K562 (cell line): ENCODE results near the gene RRBP1. TPM values are rescaled to one million over a fixed set of nuclear protein-coding genes. Genes with fewer than 3 reads are reported as not detected.

Experiments used
- ATAC-seq: fragments of 200-7000 bp; cut with Tn5 transposase; 3 replicates; pipeline ENCODE4 v1.9.1; 2020; ENCODE audit warnings: moderate library complexity
- BruUV-seq: library from RNA; stranded (reverse); fragments of 400-500 nt; replicated peaks from 2 replicates; lab custom pipeline; 2021; lab: Mats Ljungman, UMichigan
- CTCF ChIA-PET: fragments of 300-600 bp; formaldehyde crosslinking; extraction: SDS; loops from one replicate; lab custom pipeline; 2021; ENCODE audit warnings: low intra/inter-chr PET ratio; lab: Yijun Ruan, JAX
- POLR2A ChIA-PET: fragments of 300-600, 350-650 bp; sonication (Branson Sonifier 250); formaldehyde crosslinking; extraction: SDS; loops from one replicate; lab custom pipeline; 2021; ENCODE audit warnings: antibody characterized with exemption, inconsistent platforms; lab: Yijun Ruan, JAX
- DNase-seq, 4 experiments: peaks; one replicate each; pipeline versions ENCODE4 v3.0.0 to v3.0.0-alpha.2; 2011 to 2018; ENCODE audit warnings: low spot score in 3 of 4, mixed read lengths in 3 of 4; ENCODE audit errors: extremely low read depth in 1 of 4
- FAIRE-seq: peaks from 2 replicates; lab custom pipeline; 2011; peaks lifted over from hg19 to GRCh38; lab: Jason Lieb, UNC
- H2AFZ ChIP-seq: 2 replicates; pipeline ENCODE4 v1.6.0; 2011; ENCODE audit warnings: low read depth, low read length, control low read depth, inconsistent platforms
- H3K27ac ChIP-seq: fragments of 200-600 bp; 3 replicates; pipeline ENCODE4 v1.8.0; 2011; ENCODE audit warnings: low read depth, mild to moderate bottlenecking, control low read depth, inconsistent platforms, low read length, moderate library complexity, mixed read lengths; ENCODE audit errors: extremely low read depth
- H3K27me3 ChIP-seq, 2 experiments: fragments of 300-600 bp in 1 of 2; 2 replicates in 1 of 2; 3 replicates in 1 of 2; pipeline versions ENCODE4 v1.6.0 to v1.8.0; 2011; ENCODE audit warnings: inconsistent platforms in 2 of 2, low read length in 2 of 2, mild to moderate bottlenecking in 1 of 2, mixed read lengths in 1 of 2, moderate library complexity in 1 of 2; ENCODE audit not compliant: control insufficient read depth in 2 of 2, insufficient read depth in 2 of 2
- H3K36me3 ChIP-seq: fragments of 300-600 bp; 3 replicates; pipeline ENCODE4 v1.8.0; 2011; ENCODE audit warnings: mild to moderate bottlenecking, low read length, inconsistent platforms; ENCODE audit not compliant: control insufficient read depth, insufficient read depth
- H3K4me1 ChIP-seq, 2 experiments: fragments of 200-600 bp in 1 of 2; replicated peaks in 1 of 2; 2 replicates in 1 of 2; 3 replicates in 1 of 2; pipeline versions ENCODE4 v1.5.1 to v1.8.0; 2011; ENCODE audit warnings: inconsistent platforms in 2 of 2, low read length in 2 of 2, mild to moderate bottlenecking in 1 of 2, mixed read lengths in 1 of 2, moderate library complexity in 1 of 2; ENCODE audit not compliant: control insufficient read depth in 2 of 2, insufficient read depth in 2 of 2
- H3K4me2 ChIP-seq: 2 replicates; pipeline ENCODE4 v1.6.1; 2011; ENCODE audit warnings: low read length, control low read depth, inconsistent platforms, mixed read lengths; ENCODE audit not compliant: insufficient read depth
- H3K4me3 ChIP-seq: fragments of 200-600 bp; sonication (generic), shearing (Covaris generic); 2 replicates; pipeline ENCODE4 v1.5.1; 2016; ENCODE audit warnings: control low read depth, inconsistent platforms
- H3K79me2 ChIP-seq: fragments of 200-600 bp; 3 replicates; pipeline ENCODE4 v1.8.0; 2011; ENCODE audit warnings: low read length, inconsistent platforms; ENCODE audit not compliant: control insufficient read depth, insufficient read depth
- H3K9ac ChIP-seq, 2 experiments: 2 replicates each; pipeline versions ENCODE4 v1.6.0 to v1.6.1; 2011; ENCODE audit warnings: low read depth in 2 of 2, low read length in 2 of 2, control low read depth in 1 of 2, inconsistent platforms in 1 of 2, mild to moderate bottlenecking in 1 of 2, mixed read lengths in 1 of 2; ENCODE audit not compliant: insufficient read depth in 1 of 2
- H3K9me1 ChIP-seq: one replicate; pipeline ENCODE4 v1.6.0; 2011; ENCODE audit warnings: inconsistent platforms, mild to moderate bottlenecking, low read length, moderate library complexity; ENCODE audit not compliant: control insufficient read depth, insufficient read depth
- H3K9me3 ChIP-seq: replicated peaks from 2 replicates; pipeline ENCODE4 v1.5.1; 2011; ENCODE audit warnings: low read depth, low read length, inconsistent platforms; ENCODE audit not compliant: control insufficient read depth, insufficient read depth
- H4K20me1 ChIP-seq: replicated peaks from 2 replicates; pipeline ENCODE4 v1.6.1; 2011; ENCODE audit warnings: low read length, inconsistent platforms, mixed read lengths; ENCODE audit not compliant: control insufficient read depth, insufficient read depth
- BRD9 ChIP-seq: fragments of 450-650 bp; IDR thresholded peaks from 2 replicates; pipeline ENCODE4 v1.6.1; 2018; ENCODE audit warnings: low read depth; ENCODE audit not compliant: partially characterized antibody
- CTCFL ChIP-seq: IDR thresholded peaks from 2 replicates; pipeline ENCODE4 v1.6.1; 2011; ENCODE audit warnings: borderline replicate concordance, low read depth, mild to moderate bottlenecking, moderate library complexity, low read length; ENCODE audit not compliant: insufficient read depth, poor library complexity, severe bottlenecking
- MECOM ChIP-seq: fragments of 250-450 bp; sonication (Bioruptor Pico); IDR thresholded peaks from 2 replicates; pipeline ENCODE4 v1.8.0; 2022; ENCODE audit warnings: inconsistent platforms
- REST ChIP-seq, 2 experiments: fragments of 450-650 bp; formaldehyde crosslinking in 1 of 2; IDR thresholded peaks; 2 replicates each; pipeline versions ENCODE4 v1.4.0 to v1.6.1; 2014 to 2020; ENCODE audit warnings: mild to moderate bottlenecking in 2 of 2, borderline replicate concordance in 1 of 2, low read depth in 1 of 2
- SMC3 ChIP-seq: conservative IDR thresholded peaks from 2 replicates; pipeline ENCODE4 v1.6.1; 2011; ENCODE audit warnings: low read depth, low read length, improper control_type of control experiment; ENCODE audit not compliant: insufficient read depth
- WGBS: fragments of 100-300 bp; shearing (Covaris generic); methylation state at CpG from one replicate; pipeline ENCODE4 v1.1.6; 2016; ENCODE audit warnings: low coverage, mixed read lengths; ENCODE audit not compliant: insufficient coverage; ENCODE audit errors: missing lambda C conversion rate; 5-methylcytosine and 5-hydroxymethylcytosine counted together
- in situ Hi-C: fragments of 300-500 bp; cut with MboI; formaldehyde crosslinking; loops from 4 replicates; pipeline ENCODE4 v1.15.0; 2018; ENCODE audit warnings: inconsistent platforms, mixed read lengths
- intact Hi-C: fragments of 100-400 bp; cut with micrococcal nuclease; formaldehyde crosslinking; loops from 2 replicates; pipeline ENCODE4 v1.14.2; 2022
- polyA plus RNA-seq, 8 experiments: library from polyadenylated mRNA; depleted of rRNA in 4 of 8; stranded (reverse) in 5 of 8; unstranded in 3 of 8; fragments of >200 nt; fragmentation: Nextera tagmentation in 2 of 8; fragmentation: Illumina TruSeq in 1 of 8; extraction: Ambion mirVana in 2 of 8; extraction: Trizol in 1 of 8; gene quantifications; 2 replicates each; pipeline versions ENCODE4 v1.2.1 to v1.2.3, GENCODE V29; 2011 to 2014; ENCODE audit warnings: inconsistent platforms in 1 of 8, missing spikeins in 1 of 8
- total RNA-seq, 7 experiments: library from RNA; depleted of rRNA in 6 of 7; stranded (reverse); fragments of >200 nt in 6 of 7; fragmentation: Illumina TruSeq in 2 of 7; extraction: Trizol in 2 of 7; gene quantifications; 2 replicates each; pipeline versions ENCODE4 v1.2.1 to v1.2.3, GENCODE V29; 2011 to 2021; ENCODE audit warnings: low replicate concordance in 1 of 7
- TF ChIP-seq, protein P1 (sequence below), 3 experiments: IDR thresholded peaks in 2 of 3; conservative IDR thresholded peaks in 1 of 3; 2 replicates each; pipeline ENCODE4 v1.5.1; 2011 to 2012; ENCODE audit warnings: low read length in 3 of 3, mild to moderate bottlenecking in 3 of 3, control low read depth in 2 of 3, improper control_type of control experiment in 1 of 3, inconsistent platforms in 1 of 3, low read depth in 1 of 3, mixed read lengths in 1 of 3, moderate library complexity in 1 of 3; ENCODE audit not compliant: insufficient read depth in 2 of 3

RRBP1 gene
- total and polyA plus RNA-seq, 9 of the 15 experiments (the other 6 are each of a cell fraction or from before 2014, with no cell fraction given): 0.84 to 32.0 (median 17.6) TPM

DNA sequence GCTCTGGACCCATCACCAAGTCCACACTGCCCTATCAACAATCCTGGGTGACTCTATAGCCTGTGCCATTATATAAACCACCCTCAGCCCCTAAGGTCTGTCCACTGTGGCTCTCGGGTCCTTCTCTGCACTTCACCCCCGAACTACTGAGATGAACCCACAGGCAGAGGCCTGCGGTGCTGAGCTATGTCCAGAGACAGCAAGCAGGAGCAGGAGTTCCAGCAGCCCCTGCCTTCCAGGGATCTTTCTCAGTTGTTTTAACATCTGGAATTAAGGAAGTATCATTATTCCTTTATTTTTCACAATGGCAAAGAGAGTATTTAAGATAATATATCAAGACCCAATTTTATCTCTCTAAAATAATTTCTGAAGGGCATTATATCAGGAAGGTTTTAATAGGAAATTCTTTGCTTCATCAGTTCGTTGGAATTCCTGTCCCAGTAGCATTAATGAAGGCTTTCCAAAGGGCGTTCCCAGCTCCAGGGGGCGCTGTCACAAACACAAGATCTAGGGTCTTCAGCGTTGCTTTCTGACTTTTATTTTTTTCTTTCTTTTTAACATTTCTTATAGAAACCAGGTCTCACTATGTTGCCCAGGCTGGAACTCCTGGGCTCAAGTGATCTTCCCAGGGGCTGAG lies 27.3 kb downstream of the RRBP1 start:
- H3K27me3 ChIP-seq: no peaks in the 10 kb centered on the region
- intact Hi-C loops (loop anchor here (5.0 kb wide), 1 partner anchor 343 kb away; no protein-coding TSS in a partner anchor), in situ Hi-C loops (no loop called here)
- no peak overlapping the region for H2AFZ ChIP-seq
- H3K4me3 ChIP-seq: no peak overlapping the region
- ChIA-PET POLR2A (interaction anchor here (0.6 to 0.8 kb wide), 2 partner anchors 247 to 280 kb away, joined by 3 read pairs; no protein-coding TSS in a partner anchor), CTCF (interaction anchor here (0.7 to 1.1 kb wide), 3 partner anchors 19 to 342 kb away, joined by 3 to 7 read pairs (median 3); no protein-coding TSS in a partner anchor)
- no peak overlapping the region for H3K4me2 ChIP-seq
- H3K9me1 ChIP-seq: peaks cover 5% of the 10 kb centered on the region
- H3K9ac ChIP-seq: no peak overlapping the region
- peak; percentile 63 for FAIRE-seq
- ATAC-seq: peak; percentile 67
- no peaks in the 10 kb centered on the region for H3K79me2 ChIP-seq
- BruUV-seq: no TSS peak
- H4K20me1 ChIP-seq: no peaks in the 10 kb centered on the region
- no peaks in the 10 kb centered on the region; a peak in 2 of 5 replicates for H3K4me1 ChIP-seq
- 0 out of 2 replicates have a peak, but pooled peaks cover 2% of the 10 kb centered on the region for H3K9me3 ChIP-seq
- peak; percentile 15 to 44 (median 26) for DNase-seq
- WGBS: 22% methylated on average over 4 of the region's 7 CpGs
- H3K36me3 ChIP-seq: peaks cover 24% of the 10 kb centered on the region; the same call in 1 of the 3 replicates
- H3K27ac ChIP-seq: no peak overlapping the region
- TF ChIP-seq, protein P1, sequence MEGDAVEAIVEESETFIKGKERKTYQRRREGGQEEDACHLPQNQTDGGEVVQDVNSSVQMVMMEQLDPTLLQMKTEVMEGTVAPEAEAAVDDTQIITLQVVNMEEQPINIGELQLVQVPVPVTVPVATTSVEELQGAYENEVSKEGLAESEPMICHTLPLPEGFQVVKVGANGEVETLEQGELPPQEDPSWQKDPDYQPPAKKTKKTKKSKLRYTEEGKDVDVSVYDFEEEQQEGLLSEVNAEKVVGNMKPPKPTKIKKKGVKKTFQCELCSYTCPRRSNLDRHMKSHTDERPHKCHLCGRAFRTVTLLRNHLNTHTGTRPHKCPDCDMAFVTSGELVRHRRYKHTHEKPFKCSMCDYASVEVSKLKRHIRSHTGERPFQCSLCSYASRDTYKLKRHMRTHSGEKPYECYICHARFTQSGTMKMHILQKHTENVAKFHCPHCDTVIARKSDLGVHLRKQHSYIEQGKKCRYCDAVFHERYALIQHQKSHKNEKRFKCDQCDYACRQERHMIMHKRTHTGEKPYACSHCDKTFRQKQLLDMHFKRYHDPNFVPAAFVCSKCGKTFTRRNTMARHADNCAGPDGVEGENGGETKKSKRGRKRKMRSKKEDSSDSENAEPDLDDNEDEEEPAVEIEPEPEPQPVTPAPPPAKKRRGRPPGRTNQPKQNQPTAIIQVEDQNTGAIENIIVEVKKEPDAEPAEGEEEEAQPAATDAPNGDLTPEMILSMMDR (IDR thresholded peaks at IDR 0.05 in 2 of 3, conservative IDR thresholded peaks at IDR 0.05 in 1 of 3; ENCODE audit: insufficient read depth in 2 of 3, low read depth in 1 of 3, low read length in 3 of 3): peak; percentile 53 to 61 (median 59)
- TF ChIP-seq MECOM (CRISPR knock-in tag) (no peak), SMC3 (peak; percentile 31; the same call in 1 of the 2 replicates), REST (IDR thresholded peaks at IDR 0.05; ENCODE audit: borderline replicate concordance) (peak; percentile 13; the same call in 1 of the 2 replicates), REST (CRISPR knock-in tag; IDR thresholded peaks at IDR 0.05; ENCODE audit: low read depth) (no peak), BRD9 (no peak), CTCFL (peak; percentile 15)
